ENCODE data around the gene SLC2A1. TPM values are rescaled to one million over a fixed set of nuclear protein-coding genes. Genes with fewer than 3 reads are reported as not detected.

Gene SLC2A1
- total RNA-seq, 1 experiment from 2014 or later, result 422 TPM

DNA sequence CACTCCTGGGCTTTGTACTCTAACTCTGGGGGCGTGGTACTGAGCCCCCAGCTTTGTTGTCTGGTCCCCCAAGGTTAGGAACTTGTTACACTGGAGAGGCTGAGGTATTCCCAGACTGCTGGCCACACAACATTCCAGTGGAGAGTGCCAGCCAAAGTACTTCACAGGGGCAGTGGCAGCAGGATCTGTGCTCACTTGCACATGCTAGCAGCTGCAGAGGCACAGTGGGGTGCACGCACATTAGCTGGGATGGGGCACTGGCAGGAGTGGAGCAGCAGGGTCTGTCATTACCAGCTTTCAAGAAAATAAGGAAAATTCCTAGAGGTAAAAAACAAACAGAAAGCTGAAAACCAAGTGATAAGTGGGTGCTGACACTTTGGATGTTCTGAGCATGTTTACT, 81.3 kb downstream of the SLC2A1 start:
- no peak overlapping the region for H3K4me3 Mint-ChIP-seq (ENCODE audit: unreplicated experiment)
- Histone ChIP-seq H3K9me3 (peaks cover 6% of the 10 kb centered on the region), H3K27me3 (replicated peaks; ENCODE audit: control insufficient read depth, insufficient read depth, low read length) (no peaks in the 10 kb centered on the region), H3K36me3 (ENCODE audit: control insufficient read depth, insufficient read depth, low read length) (no peaks in the 10 kb centered on the region), H3K4me1 (no peaks in the 10 kb centered on the region), H3K4me3 (ENCODE audit: low read depth, low read length) (no peak overlapping the region)
- intact Hi-C loops (cut with micrococcal nuclease; ENCODE audit: unreplicated experiment), result no loop called here
- DNase-seq, result no peak
- POLR2A ChIA-PET, result interaction anchor here (0.7 kb wide), 1 partner anchor 202 kb away, joined by 4 read pairs; no protein-coding TSS in a partner anchor
- no TSS peak for BruUV-seq (replicated peaks)
- CTCF ChIA-PET, result no interaction called here
- H3K9me3 Mint-ChIP-seq (ENCODE audit: unreplicated experiment), result peaks cover 8% of the 10 kb centered on the region
- peaks cover 6% of the 10 kb centered on the region for H3K27me3 Mint-ChIP-seq (ENCODE audit: insufficient read depth, unreplicated experiment)
- no peaks in the 10 kb centered on the region for H3K4me1 Mint-ChIP-seq (ENCODE audit: low read depth, unreplicated experiment)
- TF ChIP-seq, protein P1, sequence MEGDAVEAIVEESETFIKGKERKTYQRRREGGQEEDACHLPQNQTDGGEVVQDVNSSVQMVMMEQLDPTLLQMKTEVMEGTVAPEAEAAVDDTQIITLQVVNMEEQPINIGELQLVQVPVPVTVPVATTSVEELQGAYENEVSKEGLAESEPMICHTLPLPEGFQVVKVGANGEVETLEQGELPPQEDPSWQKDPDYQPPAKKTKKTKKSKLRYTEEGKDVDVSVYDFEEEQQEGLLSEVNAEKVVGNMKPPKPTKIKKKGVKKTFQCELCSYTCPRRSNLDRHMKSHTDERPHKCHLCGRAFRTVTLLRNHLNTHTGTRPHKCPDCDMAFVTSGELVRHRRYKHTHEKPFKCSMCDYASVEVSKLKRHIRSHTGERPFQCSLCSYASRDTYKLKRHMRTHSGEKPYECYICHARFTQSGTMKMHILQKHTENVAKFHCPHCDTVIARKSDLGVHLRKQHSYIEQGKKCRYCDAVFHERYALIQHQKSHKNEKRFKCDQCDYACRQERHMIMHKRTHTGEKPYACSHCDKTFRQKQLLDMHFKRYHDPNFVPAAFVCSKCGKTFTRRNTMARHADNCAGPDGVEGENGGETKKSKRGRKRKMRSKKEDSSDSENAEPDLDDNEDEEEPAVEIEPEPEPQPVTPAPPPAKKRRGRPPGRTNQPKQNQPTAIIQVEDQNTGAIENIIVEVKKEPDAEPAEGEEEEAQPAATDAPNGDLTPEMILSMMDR (IDR thresholded peaks at IDR 0.05; ENCODE audit: insufficient read depth in 1 of 2, low read depth in 1 of 2, low read length in 1 of 2, severe bottlenecking in 1 of 2, unreplicated experiment in 1 of 2), result no peak
- no peak overlapping the region for H3K27ac Mint-ChIP-seq (ENCODE audit: unreplicated experiment)
- no peaks in the 10 kb centered on the region for H3K36me3 Mint-ChIP-seq (ENCODE audit: insufficient read depth, unreplicated experiment)

DNA sequence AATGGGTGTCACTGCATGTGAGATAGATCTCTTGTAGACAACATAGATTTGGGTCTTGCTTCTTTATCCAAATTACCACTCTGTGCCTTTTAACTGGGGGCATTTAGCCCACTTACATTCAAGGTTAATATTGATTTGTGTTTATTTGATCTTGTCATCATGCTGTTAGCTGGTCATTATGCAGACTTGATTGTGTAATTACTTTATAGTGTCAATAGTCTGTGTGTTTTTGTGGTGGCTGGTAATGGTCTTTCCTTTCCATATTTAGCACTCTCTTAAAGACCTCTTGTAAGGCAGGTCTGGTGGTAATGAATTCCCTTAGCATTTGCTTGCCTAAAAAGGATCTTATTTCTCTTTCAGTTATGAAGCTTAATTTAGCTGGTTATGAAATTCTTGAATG, 82.7 kb downstream of the SLC2A1 start:
- Histone ChIP-seq H3K9me3 (peaks cover 6% of the 10 kb centered on the region), H3K27me3 (replicated peaks; ENCODE audit: control insufficient read depth, insufficient read depth, low read length) (no peaks in the 10 kb centered on the region), H3K4me1 (no peaks in the 10 kb centered on the region), H3K4me3 (ENCODE audit: low read depth, low read length) (no peak overlapping the region), H3K36me3 (ENCODE audit: control insufficient read depth, insufficient read depth, low read length) (no peaks in the 10 kb centered on the region)
- ChIA-PET POLR2A (no interaction called here), CTCF (no interaction called here)
- peaks cover 6% of the 10 kb centered on the region for H3K27me3 Mint-ChIP-seq (ENCODE audit: insufficient read depth, unreplicated experiment)
- no peak for DNase-seq
- no peaks in the 10 kb centered on the region for H3K36me3 Mint-ChIP-seq (ENCODE audit: insufficient read depth, unreplicated experiment)
- no peaks in the 10 kb centered on the region for H3K4me1 Mint-ChIP-seq (ENCODE audit: low read depth, unreplicated experiment)
- H3K9me3 Mint-ChIP-seq (ENCODE audit: unreplicated experiment), result peaks cover 8% of the 10 kb centered on the region
- no peak overlapping the region for H3K4me3 Mint-ChIP-seq (ENCODE audit: unreplicated experiment)
- no TSS peak for BruUV-seq (replicated peaks)
- no peak overlapping the region for H3K27ac Mint-ChIP-seq (ENCODE audit: unreplicated experiment)
- TF ChIP-seq, protein P1 (IDR thresholded peaks at IDR 0.05; ENCODE audit: insufficient read depth in 1 of 2, low read depth in 1 of 2, low read length in 1 of 2, severe bottlenecking in 1 of 2, unreplicated experiment in 1 of 2), result no peak
- intact Hi-C loops (cut with micrococcal nuclease; ENCODE audit: unreplicated experiment), result no loop called here

Other genes with a start within 250 kb of the SLC2A1 start
- gene CLDN19, start 218.6 kb downstream of the SLC2A1 start, total RNA-seq (2022), result 2.9 and 4.0 TPM in 2 replicates
- 20.5 and 21.2 TPM in 2 replicates for gene P3H1, start 191.8 kb downstream of the SLC2A1 start, total RNA-seq (2022)
- 6.1 and 6.3 TPM in 2 replicates for gene C1orf50, start 191.6 kb downstream of the SLC2A1 start, total RNA-seq (2022)
- gene TMEM269, start 173.9 kb downstream of the SLC2A1 start, total RNA-seq (2022), result 0.58 and 0.68 TPM in 2 replicates
- gene ERMAP, start 141.7 kb downstream of the SLC2A1 start, total RNA-seq (2022), result 4.8 and 5.2 TPM in 2 replicates
- 18.6 and 19.2 TPM in 2 replicates for gene SVBP, start 141.5 kb downstream of the SLC2A1 start, total RNA-seq (2022)
- gene ZNF691, start 112.3 kb downstream of the SLC2A1 start, total RNA-seq (2022), result 6.2 and 7.8 TPM in 2 replicates
- gene EBNA1BP2, start 213.4 kb upstream of the SLC2A1 start, total RNA-seq (2022), result 56.3 and 61.6 TPM in 2 replicates
- gene CFAP57, start 213.5 kb upstream of the SLC2A1 start, total RNA-seq (2022), result 0.23 and 0.35 TPM in 2 replicates

Data from Caco-2 (cell line).